ENCODE results near the gene WRNIP1. TPM values are rescaled to one million over a fixed set of nuclear protein-coding genes. Genes with fewer than 3 reads are reported as not detected.
A peak's percentile ranks its signal among the peaks of the same experiment; 100 is the strongest.

WRNIP1 gene
- total RNA-seq, 4 donors from 2014 or later: 62.6 to 89.4 (median 76.2) TPM

GRCh38 chr6:2786269-2786668, 21.1 kb downstream of the WRNIP1 start:
- peaks cover 0 to 25% (median 7%) of the 10 kb centered on the region in 4 donors for H3K4me1 ChIP-seq
- WGBS, 2 donors: 73 to 75% methylated on average over 4 of the region's 4 CpGs
- no peak overlapping the region for H3K27ac ChIP-seq
- no peak for DNase-seq (ENCODE audit: low spot score in 2 of 2)
- TF ChIP-seq EP300 (IDR thresholded peaks at IDR 0.05): no peak
- TF ChIP-seq, protein P1, sequence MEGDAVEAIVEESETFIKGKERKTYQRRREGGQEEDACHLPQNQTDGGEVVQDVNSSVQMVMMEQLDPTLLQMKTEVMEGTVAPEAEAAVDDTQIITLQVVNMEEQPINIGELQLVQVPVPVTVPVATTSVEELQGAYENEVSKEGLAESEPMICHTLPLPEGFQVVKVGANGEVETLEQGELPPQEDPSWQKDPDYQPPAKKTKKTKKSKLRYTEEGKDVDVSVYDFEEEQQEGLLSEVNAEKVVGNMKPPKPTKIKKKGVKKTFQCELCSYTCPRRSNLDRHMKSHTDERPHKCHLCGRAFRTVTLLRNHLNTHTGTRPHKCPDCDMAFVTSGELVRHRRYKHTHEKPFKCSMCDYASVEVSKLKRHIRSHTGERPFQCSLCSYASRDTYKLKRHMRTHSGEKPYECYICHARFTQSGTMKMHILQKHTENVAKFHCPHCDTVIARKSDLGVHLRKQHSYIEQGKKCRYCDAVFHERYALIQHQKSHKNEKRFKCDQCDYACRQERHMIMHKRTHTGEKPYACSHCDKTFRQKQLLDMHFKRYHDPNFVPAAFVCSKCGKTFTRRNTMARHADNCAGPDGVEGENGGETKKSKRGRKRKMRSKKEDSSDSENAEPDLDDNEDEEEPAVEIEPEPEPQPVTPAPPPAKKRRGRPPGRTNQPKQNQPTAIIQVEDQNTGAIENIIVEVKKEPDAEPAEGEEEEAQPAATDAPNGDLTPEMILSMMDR (IDR thresholded peaks at IDR 0.05): no peak
- no peak for TF ChIP-seq POLR2A (IDR thresholded peaks at IDR 0.05)
- H3K4me3 ChIP-seq: no peak overlapping the region
- H3K36me3 ChIP-seq: peaks cover 0 to 62% (median 0%) of the 10 kb centered on the region in 3 donors
- no peaks in the 10 kb centered on the region for H3K27me3 ChIP-seq
- no peaks in the 10 kb centered on the region for H3K9me3 ChIP-seq

DNA sequence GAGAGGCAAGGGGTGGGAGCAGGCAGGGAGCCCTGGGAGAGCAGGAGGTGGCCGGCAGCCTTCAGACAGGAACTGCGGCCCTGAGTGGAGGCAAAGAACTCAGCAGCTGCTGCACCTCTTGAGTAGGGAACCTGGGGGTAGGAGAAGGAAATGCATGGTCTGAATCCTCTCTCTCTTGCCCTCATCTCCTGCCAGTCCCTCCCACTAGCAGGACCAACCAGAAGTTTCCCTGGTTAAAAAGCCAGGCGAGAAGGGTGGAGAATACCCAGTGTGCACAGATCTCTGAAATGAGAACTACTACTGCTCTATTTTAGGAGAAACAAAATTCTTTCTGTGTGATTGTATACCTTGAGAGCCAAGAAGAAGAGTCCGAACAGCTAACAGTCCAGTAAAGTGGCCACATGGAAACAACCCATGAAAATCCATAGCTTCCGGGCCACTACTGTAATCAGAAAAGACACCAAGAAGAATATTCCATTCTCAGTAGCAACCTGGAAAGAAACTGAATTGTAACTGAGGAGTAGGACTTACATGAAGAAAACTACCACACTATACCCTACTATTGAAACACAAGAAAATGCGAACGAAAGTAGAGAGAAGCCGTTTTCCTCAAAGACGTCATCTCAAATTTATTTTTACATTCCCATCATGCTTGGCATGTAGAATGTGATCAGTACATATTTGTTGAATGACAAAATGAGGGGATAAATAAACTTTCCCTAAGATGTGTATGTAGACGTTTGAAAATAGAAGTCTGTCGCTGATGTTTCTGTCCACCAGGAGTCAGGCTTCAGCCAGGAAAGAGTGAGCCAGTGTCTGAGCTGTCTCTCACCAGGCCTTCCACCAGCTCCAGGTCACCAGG, 25.6 kb downstream of the WRNIP1 start:
- TF ChIP-seq, protein P1 (IDR thresholded peaks at IDR 0.05): peak; percentile 59 to 85 (median 74)
- TF ChIP-seq POLR2A (IDR thresholded peaks at IDR 0.05): no peak
- WGBS, 2 donors: 27 to 29% methylated on average over 11 of the region's 11 CpGs
- Histone ChIP-seq H3K9me3 (no peaks in the 10 kb centered on the region), H3K4me1 (peaks cover 0 to 35% (median 13%) of the 10 kb centered on the region in 4 donors), H3K27ac (peak overlapping the region; percentile 38 to 75 (median 73)), H3K36me3 (peaks cover 0 to 24% (median 0%) of the 10 kb centered on the region in 3 donors), H3K27me3 (no peaks in the 10 kb centered on the region), H3K4me3 (no peak overlapping the region)
- peak; percentile 41 to 73 for DNase-seq (ENCODE audit: low spot score in 2 of 2)

- no peaks in the 10 kb centered on the region for H3K27me3 ChIP-seq
- peaks cover 0 to 19% (median 0%) of the 10 kb centered on the region in 3 donors for H3K36me3 ChIP-seq
- H3K27ac ChIP-seq: peak overlapping the region in 3 of 4 donors; percentile 72 to 75 (median 74)
- TF ChIP-seq, protein P1 (IDR thresholded peaks at IDR 0.05): no peak
- TF ChIP-seq EP300 (IDR thresholded peaks at IDR 0.05) (no peak), POLR2A (IDR thresholded peaks at IDR 0.05) (no peak)
- no peak overlapping the region for H3K4me3 ChIP-seq
- WGBS, 2 donors: 55 to 59% methylated on average over 4 of the region's 4 CpGs
- H3K4me1 ChIP-seq: peaks cover 0 to 35% (median 13%) of the 10 kb centered on the region in 4 donors
- DNase-seq (ENCODE audit: low spot score in 2 of 2): no peak
- no peaks in the 10 kb centered on the region for H3K9me3 ChIP-seq
These were observed 26.3 kb downstream of the WRNIP1 start for GRCh38 chr6:2791450-2791974.

GRCh38 chr6:2792330-2793110, 27.3 kb downstream of the WRNIP1 start:
- Histone ChIP-seq H3K27ac (peak overlapping the region in 2 of 4 donors; percentile 55 to 75), H3K4me1 (peaks cover 0 to 35% (median 13%) of the 10 kb centered on the region in 4 donors), H3K9me3 (no peaks in the 10 kb centered on the region), H3K36me3 (peaks cover 0 to 9% (median 0%) of the 10 kb centered on the region in 3 donors), H3K27me3 (no peaks in the 10 kb centered on the region), H3K4me3 (no peak overlapping the region)
- 93 to 95% methylated on average over 17 of the region's 17 CpGs for WGBS, 2 donors
- no peak for DNase-seq (ENCODE audit: low spot score in 2 of 2)
- TF ChIP-seq POLR2A (IDR thresholded peaks at IDR 0.05) (no peak), EP300 (IDR thresholded peaks at IDR 0.05) (no peak)
- TF ChIP-seq, protein P1 (IDR thresholded peaks at IDR 0.05): no peak
